Measurements from ENCODE around the gene ENPP5.
"Not testable (repeated sequence)": the region's sequence is repeated elsewhere in the genome, so short reads cannot be mapped to it uniquely, and the experiment has no call there.

ENPP5 gene

DNA sequence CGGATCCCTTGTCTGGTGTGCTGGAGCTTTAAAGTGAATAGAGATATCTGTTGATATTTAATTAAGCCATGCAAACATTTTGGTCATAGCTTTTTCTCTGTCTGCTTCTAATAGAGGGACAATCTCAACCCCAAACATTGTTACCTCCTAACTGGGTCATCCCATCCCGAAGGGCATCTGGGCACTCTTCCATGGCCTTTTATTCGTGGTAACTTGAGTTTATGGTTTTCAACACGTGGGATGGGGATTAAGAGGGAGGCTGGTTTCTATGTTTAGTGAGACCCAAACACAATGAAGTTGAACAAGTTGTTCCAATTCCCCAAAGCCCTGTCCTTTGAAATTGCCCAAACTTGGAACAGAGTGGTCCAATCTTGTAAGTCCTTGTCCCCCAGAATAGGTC, 1.4 kb upstream of the ENPP5 start:
- no peak for DNase-seq

DNA sequence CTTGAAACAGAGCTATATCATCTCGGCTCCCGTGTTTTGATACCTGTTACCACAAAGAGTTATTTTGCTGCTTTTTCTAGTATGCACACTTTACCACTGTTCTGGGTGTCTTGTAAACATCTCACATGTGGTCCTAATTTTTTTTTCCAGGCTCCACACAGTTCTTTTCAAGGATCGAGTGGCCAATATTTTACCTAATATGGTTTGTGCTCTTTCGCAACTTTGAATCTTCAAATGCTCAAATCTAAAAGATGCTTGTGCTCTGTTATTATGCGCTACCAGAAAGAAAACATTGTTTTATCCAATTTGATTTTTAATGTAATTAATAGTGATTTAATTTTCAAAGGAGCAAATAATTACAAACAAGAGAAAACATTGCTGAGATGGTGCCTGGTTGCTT, 10.7 kb downstream of the ENPP5 start:
- DNase-seq = no peak

DNA sequence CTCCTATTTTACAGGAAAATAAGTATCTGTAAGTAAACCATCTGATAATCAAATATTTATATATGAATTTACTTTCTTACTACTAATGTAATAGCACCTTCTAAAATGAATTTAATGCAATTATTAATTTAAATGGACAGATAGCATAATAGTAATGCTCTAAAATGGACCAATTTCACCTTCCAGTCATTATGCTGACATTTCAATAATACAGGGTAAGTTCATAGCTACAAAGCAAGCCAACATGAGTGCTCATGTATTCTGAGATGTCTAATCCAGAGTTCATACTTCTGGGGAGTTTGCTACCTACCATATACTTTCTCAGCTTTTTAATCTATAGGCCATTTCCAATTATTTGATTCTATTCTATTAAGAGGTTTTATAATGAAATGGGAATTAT, 11.6 kb downstream of the ENPP5 start:
- DNase-seq = no peak

DNA sequence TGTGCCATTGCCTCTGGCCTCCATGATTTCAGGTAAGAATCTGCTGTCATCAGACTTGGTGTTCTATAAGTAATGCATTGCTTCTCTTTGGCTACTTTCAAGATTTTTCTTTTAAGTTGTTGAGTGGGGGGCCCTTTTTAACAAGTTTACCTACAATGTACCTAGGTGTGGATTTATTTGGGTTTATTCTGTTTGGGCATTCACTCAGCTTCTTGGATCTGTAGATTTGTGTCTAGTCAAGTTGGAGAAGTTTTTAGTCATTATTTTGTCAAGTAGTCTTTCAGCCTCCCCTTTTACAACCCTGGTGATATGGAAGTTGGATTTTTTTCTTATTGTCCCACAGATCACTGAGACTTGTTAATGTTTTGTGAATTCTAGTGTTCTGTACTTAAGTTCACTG, 14.1 kb downstream of the ENPP5 start:
- no peak for DNase-seq

DNA sequence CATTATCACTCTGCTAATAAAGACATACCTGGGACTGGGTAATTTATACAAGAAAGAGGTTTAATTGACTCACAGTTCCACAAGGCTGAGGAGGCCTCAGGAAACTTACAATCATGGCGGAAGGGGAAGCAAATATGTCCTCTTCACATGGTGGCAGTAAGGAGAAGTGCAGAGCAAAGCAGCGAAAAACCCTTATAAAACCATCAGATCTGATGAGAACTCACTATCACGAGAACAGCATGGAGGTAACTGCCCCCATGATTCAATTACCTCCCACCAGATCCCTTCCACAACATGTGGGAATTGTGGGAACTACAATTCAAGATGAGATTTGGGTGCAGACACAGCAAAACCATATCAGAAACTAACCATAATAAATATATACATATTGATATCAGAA, 21.7 kb downstream of the ENPP5 start:
- DNase-seq = not testable (repeated sequence)

DNA sequence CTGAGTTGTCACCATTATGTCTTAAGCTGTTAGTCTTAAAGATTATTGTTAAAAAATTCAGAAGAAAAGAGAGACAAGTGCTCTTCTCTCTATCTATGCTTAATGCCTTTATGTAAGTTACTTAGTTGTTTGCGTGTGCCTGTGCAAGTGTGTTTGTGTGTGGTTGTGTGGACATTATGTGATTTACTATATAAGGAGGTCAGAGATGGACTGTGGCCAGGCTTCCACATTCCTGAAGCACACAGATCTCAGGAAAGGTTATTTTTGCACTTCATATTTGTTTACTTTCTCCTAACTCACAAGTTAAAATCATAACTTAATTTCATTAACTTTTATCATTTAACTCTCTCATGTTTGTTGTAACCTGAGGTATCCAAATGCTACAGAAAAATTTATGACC, 26.5 kb downstream of the ENPP5 start:
- no peak for DNase-seq

DNA sequence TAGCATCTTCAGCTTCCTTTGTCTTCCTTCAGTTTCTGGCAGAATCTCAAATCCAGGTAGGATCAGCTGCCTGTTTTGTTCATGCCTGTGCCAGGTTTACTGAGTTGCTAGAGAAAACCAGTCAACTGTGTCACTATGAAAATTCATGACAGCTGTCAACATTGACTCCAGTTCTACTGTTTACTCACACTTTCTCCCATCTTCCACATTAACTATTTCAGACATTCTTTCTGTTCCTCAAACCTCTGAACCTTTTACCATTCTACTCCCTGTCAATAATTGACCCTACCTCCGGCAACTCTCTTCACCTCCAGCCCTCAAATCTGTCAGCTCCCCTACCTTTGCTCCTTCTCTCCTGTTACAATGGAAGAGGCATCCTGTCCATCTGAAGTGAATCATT, 32.5 kb downstream of the ENPP5 start:
- no peak for DNase-seq

DNA sequence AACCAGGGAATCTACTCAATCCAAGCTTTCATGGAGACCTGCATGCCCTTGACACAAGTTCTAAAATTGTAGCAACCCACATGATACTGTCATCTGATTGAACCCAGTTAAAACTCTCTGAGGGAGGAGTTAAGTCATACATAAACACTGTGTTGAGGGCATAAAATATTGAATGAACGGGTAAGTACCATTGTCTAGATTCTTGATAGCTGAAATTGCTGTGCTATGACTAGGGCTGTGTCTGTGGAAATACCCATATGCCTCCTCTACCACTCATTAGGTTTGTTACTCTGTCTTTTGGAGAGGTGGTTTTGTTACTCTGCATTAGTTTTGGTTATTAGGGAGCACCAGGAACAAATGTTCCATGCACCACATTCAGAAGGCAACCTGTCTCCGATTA, 33.4 kb downstream of the ENPP5 start:
- no peak for DNase-seq

DNA sequence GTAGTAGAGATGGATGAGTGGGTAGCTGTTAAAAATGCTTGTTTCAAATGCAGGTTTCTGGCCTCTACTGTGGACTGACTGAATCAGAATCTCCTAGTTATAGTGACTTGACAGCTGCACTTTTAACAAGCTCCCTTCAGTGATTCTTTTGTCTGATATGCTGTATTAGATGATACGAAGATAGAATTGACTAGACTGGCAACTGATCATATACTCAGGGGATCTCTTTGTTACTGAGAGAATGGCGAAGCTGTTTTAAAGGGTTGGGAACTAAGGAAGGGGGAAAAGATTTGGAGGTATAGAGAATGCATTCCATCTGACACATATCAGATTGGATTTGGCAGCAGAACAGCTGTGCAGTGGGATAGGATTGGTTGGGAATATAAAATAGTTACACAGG, 33.9 kb downstream of the ENPP5 start:
- no peak for DNase-seq

DNA sequence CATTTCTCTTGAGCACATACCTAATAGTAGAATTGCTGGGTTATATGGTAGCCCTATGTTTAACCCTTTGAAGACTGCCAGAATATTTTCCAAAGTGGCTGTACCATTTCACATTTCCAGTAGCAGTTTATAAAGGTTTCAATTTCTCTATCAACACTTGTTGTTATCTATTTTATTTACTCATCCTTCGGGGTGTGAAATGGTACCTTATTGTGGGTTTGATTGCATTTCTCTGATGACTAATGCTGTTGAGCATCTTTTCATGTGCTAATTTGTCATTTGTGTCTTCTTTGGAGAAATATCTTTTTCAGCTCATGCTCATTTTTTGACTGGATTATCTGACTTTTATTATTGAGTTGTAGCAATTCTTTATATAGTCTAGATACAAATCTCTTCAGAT, 35.6 kb downstream of the ENPP5 start:
- no peak for DNase-seq

DNA sequence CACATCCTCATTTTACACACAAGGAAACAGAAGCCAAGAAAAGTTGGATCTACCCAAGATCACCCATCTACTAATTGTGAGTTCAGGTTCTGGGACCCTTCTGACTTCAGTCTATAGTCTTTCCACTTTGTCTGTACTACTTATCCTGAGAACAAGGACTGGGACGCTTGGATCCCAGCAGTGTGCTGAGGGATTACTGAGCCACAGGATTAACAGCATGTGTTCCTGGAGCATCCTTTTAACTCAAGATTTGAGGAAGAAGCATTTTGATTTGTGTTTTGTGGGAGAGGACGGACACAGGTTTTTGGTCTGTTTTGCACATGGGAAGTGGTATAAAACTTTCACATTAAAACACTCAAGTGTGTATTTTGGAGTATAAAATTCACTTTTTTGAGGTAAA, 36.6 kb downstream of the ENPP5 start:
- DNase-seq = peak in 1 of 2 experiments; percentile 3

DNA sequence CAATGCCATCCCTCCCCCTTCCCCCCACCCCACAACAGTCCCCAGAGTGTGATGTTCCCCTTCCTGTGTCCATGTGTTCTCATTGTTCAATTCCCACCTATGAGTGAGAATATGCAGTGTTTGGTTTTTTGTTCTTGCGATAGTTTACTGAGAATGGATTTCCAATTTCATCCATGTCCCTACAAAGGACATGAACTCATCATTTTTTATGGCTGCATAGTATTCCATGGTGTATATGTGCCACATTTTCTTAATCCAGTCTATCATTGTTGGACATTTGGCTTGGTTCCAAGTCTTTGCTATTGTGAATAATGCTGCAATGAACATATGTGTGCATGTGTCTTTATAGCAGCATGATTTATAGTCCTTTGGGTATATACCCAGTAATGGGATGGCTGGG, 39.5 kb downstream of the ENPP5 start:
- not testable (repeated sequence) for DNase-seq

DNA sequence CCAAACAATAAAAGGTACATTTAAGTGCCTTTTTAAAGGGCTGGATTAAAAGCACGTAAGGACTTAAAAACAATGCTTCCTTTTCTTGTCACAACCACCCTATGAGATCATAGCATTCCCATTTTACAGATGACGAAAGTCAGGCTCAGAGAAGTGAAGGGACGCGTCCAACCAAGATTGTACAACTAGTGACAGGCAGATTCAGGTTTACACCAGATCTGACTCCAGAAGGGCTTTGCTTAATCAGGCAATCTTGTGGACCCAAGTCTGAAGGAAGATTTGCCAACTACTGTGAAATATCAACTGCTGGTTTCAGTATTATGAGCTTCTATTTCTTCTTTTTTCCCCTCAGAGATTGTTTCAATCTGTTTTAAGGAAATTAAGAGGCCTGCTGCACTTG, 40.1 kb downstream of the ENPP5 start:
- no peak for DNase-seq

DNA sequence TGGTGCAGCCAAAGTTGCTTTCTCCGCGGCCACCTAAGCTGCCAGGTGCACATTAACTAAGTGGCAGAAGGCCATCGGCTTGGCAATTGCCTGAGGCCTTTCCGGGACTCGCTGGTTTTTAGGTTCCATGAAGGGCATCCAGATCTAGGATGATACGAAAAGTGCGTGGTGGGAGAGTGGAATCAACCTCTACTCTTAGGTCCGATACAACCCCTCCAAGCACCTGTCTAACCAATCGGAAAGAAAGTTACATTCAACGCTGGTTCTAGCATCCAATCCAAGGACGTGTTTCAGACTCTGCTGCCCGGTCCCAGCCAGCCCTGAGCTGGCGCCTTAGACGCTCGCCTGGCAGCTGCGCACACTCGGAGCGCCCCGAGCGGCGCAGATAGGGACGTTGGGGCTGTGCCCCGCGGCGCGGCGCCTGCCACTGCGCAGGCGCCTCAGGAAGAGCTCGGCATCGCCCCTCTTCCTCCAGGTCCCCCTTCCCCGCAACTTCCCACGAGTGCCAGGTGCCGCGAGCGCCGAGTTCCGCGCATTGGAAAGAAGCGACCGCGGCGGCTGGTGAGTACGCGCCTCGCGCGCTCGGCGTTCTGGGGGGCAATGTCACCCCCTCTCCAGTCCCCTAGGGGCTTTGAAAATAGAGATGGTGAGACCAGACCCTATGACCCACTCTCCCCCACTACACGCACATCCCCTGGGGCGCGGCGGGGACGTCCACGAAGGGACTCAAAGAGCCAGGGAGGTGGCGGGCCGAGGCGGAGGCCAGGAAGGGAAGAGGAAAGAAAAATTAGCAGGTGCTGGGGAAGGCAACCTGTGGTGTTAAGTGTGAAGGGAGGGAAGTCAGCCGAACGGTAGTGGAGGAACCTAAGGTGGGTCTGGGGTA, 40.9 kb downstream of the ENPP5 start, which contains the start of gene ENPP4:
Gene ENPP4 (plus strand): TSS at position 361 of the 883 bp plus-strand sequence. CDS start 9,595 bp downstream, outside the sequence.
- DNase-seq = peak; percentile 90 to 96

DNA sequence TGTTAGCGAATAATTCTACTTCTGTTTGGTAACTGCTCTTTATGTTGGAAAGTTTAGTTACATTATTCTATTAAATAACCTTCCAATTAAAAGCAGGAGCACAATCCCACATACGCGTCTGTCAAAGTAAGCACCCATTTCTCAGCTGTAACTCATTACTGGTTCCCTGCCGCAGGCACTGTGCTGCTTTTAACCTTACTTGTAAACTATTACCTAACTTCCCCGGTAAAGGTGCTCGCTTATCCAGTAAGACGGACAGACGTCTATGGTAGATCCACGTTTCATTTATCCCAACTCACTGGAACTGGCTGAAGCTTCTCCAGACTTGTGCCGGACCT, 41.5 kb downstream of the ENPP5 start:
- peak in 1 of 2 experiments; percentile 49 for DNase-seq

DNA sequence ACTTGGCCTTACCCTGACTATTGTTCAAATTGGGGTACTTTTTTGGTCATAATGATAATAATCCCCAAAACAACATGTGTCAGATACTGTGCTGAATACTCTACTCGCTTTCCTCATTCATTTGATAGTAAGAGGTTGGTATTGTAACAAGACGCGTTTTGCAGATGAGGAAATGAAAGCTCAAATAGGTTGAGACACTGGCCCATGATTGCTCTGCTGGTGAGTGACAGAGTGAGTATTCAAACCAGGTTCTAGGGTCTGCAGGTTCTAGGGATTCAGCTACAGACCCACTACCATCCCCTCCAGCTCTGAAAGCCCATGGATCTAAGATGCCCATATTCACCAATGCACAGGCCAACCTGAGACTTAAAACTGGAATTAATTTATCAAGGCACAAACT, 42.3 kb downstream of the ENPP5 start:
- DNase-seq = no peak

DNA sequence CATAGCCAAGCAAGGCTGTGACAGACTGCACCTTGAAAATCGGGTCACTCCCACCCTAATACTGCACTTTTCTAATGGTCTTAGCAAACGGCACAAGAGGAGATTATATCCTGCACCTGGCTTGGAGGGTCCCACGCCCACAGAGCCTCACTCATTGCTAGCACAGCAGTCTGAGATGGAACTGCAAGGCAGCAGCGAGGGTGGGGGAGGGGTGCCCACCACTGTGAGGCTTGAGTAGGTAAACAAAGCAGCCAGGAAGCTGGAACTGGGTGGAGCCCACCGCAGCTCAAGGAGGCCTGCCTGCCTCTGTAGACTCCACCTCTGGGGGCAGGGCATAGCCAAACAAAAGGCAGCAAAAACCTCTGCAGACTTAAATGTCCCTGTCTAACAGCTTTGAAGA, 51.1 kb downstream of the ENPP5 start:
- DNase-seq = not testable (repeated sequence)

DNA sequence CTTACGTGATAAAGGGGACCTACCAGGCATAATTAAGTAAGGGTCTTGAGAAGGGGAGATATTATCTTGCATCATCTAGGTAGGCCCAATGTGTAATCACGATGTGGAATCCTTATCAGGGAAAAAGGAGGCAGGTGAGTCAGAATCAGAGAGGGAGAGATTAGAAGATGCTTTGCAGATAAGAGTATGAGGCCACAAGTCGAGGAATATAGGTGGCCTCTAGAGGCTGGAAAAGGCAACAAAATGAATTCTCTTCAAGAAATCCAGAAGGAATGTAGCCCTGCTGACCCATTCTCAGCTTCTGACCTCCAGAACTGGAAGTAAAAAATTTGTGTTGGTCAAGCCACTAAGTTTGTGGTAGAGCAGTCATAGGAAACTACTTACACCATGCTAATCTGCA, 51.9 kb downstream of the ENPP5 start:
- no peak for DNase-seq

DNA sequence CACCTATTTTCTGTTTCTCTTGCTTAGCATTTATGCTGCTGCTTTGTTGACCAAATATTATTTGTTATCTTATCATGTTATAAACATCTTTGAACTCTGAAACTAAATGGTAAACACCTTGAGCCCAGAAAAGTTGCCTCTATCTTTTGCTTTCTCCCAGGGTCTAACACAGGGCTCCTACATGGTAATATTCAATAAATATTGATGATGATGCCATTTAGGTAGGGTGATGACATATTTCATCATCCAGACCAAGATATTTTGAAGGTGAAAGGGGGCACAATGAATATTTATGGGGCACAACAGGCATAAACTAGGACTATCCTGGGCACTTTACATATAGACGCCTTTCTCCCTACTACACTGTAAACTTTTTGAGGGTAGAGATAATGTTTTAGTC, 52.6 kb downstream of the ENPP5 start:
- DNase-seq = no peak

DNA sequence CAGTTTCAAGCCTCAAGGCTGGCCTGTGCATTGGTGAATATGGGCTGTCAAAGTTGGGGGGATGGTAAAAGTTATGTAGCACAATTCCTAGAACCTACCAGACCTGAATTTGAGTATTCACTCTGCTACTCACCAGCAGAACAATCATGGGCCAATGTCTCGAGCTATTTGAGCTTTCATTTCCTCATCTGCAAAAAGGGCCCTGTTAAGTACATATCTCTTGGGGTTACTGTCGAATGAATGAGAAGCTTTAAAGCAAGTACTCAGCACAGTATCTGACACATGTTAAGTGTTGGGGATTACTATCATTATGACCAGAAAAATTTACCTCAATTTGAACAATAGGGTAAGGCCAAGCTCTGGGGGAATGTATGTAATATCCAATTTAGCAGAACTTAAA, 54.5 kb downstream of the ENPP5 start:
- DNase-seq = no peak

DNA sequence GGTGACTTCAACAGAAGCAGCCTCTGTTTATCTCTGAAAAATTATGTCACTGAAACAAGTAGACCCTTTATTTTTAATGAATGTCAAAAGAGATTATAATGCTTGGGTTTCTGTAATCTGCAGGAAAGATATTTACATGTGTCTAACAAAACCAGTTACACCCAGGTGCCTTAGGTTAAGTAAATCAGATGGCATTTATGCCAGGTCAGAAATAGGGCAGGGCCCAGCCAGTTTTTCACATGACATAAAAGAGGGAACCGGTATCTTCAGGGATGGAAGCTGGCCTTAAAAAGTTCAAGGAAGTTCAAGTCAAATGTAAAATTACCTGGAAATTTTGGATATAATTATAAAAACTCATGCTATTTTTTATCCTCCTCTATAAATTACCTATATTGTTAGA, 55.1 kb downstream of the ENPP5 start:
- no peak for DNase-seq

DNA sequence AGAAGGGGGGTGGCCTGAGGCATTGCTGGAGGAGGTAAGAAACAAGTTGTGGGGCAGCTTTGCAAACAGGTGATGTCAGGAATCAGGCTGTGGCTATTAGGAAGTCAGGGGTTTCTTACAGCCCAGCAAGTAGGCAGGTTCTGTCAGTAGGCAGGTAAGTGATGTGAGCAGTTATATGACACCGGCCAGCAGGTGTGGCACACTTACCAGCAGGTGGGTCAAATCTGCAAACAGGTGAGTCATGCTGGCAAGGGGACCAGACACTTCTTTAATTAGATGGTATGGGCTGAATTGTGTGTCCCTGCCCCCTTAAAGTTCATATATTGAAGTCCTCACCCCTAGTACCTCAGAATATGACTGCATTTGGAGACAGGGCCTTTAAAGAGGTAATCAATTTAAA, 57.4 kb downstream of the ENPP5 start:
- no peak for DNase-seq
